Activated naive CD8-positive, alpha-beta T cell treated with anti-CD3 and anti-CD28 coated beads for 36 hours (primary cell): ENCODE results near the gene RBM8A. TPM values are rescaled to one million over a fixed set of nuclear protein-coding genes. Genes with fewer than 3 reads are reported as not detected.

Source experiments
- DNase-seq: peaks from one replicate; pipeline ENCODE4 v3.0.0; 2021
- H3K27ac Mint-ChIP-seq: one replicate; pipeline ENCODE4 v1.8.0; 2022; ENCODE audit warnings: mild to moderate bottlenecking, moderate library complexity, mixed read lengths
- H3K27me3 Mint-ChIP-seq: one replicate; pipeline ENCODE4 v1.8.0; 2022; ENCODE audit warnings: mild to moderate bottlenecking, mixed read lengths
- H3K36me3 Mint-ChIP-seq: one replicate; pipeline ENCODE4 v1.8.0; 2021; ENCODE audit warnings: mild to moderate bottlenecking, mixed read lengths
- H3K4me1 Mint-ChIP-seq: one replicate; pipeline ENCODE4 v1.8.0; 2021; ENCODE audit warnings: mixed read lengths
- H3K4me3 Mint-ChIP-seq: one replicate; pipeline ENCODE4 v1.8.0; 2022; ENCODE audit warnings: mild to moderate bottlenecking, moderate library complexity, mixed read lengths
- H3K9me3 Mint-ChIP-seq: one replicate; pipeline ENCODE4 v1.8.0; 2022; ENCODE audit warnings: mixed read lengths
- total RNA-seq, 2 experiments: library from RNA; stranded (reverse); gene quantifications; one replicate each; pipeline ENCODE4 v1.2.3, GENCODE V29; 2021

Gene RBM8A
- total RNA-seq, 2 experiments from 2014 or later = 345 to 349 TPM

DNA sequence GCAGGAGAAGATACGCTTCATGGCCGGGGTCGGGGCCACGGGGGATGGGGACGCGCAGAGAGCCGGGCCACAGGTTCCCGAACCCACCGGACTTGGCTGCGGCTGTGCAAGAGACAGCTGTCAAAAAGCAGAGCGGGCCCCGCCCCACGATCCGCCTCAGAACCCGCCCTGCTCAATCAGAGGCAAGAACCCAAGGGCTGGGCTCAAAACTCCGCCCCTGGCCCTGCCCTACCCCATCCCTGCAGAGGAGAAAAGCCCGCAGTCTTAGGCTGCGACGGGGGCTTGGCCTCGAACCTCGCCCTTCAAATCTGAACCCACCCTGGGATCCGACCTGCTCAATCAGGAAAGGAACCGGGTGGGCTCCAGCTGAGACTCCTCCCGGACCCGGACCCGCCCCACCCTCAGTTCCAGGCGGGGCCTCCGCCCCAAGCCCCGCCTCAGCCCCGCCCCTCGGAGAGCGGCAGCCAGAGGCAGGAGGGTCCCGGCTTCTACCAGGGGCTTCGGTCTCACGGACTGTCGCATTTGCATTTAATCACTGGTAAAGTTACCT, 41.5 kb downstream of the RBM8A start, which contains the start of gene ANKRD35:
ANKRD35 (minus strand) TSS at position 129 of the 550 bp plus-strand sequence; CDS start at position 21, 108 bp downstream.
- Mint-ChIP-seq H3K27me3 (peaks cover 26% of the 10 kb centered on the region), H3K4me3 (peak within 1 kb of the TSS; percentile 80), H3K9me3 (no peaks in the 10 kb centered on the region), H3K27ac (no peak within 1 kb of the TSS), H3K4me1 (peaks cover 14% of the 10 kb centered on the region), H3K36me3 (no peaks in the 10 kb centered on the region)
- DNase-seq = peak; percentile 88

GRCh38 chr1:145884675-145885074, 42.6 kb downstream of the RBM8A start:
- H3K4me3 Mint-ChIP-seq = peak overlapping the region; percentile 80
- peaks cover 16% of the 10 kb centered on the region for H3K4me1 Mint-ChIP-seq
- no peak overlapping the region for H3K27ac Mint-ChIP-seq
- DNase-seq = no peak
- H3K9me3 Mint-ChIP-seq = no peaks in the 10 kb centered on the region
- peaks cover 26% of the 10 kb centered on the region for H3K27me3 Mint-ChIP-seq
- no peaks in the 10 kb centered on the region for H3K36me3 Mint-ChIP-seq

DNA sequence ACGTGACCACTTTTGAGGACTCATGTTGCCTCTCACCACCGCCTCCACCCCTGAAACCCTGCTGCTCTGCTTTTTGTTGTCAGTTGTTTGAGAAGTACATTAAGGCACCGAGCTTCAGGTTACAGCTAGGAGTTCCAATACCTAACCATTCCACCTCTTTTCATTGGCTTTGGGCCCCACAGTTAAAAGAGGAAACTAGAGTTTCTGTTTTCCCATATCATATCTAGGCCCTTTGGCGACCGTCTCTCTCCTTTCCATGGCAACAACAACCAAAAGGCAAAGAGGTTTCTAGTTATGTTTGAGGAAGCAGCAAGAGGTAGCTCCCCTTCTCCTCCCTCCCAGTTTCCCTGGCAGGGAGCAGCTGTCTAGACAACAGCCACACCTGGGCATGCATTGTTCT, 47.5 kb downstream of the RBM8A start:
- peaks cover 23% of the 10 kb centered on the region for H3K27me3 Mint-ChIP-seq

GRCh38 chr1:145878724-145879123, 48.6 kb downstream of the RBM8A start:
- no peak overlapping the region for H3K4me3 Mint-ChIP-seq
- no peak for DNase-seq
- H3K27ac Mint-ChIP-seq = no peak overlapping the region
- no peaks in the 10 kb centered on the region for H3K9me3 Mint-ChIP-seq
- H3K4me1 Mint-ChIP-seq = peaks cover 2% of the 10 kb centered on the region
- no peaks in the 10 kb centered on the region for H3K36me3 Mint-ChIP-seq
- peaks cover 12% of the 10 kb centered on the region for H3K27me3 Mint-ChIP-seq

More for the DNA sequence above, 47.5 kb downstream of the RBM8A start:
- Mint-ChIP-seq H3K9me3 (no peaks in the 10 kb centered on the region), H3K36me3 (no peaks in the 10 kb centered on the region), H3K4me1 (peaks cover 2% of the 10 kb centered on the region), H3K4me3 (no peak overlapping the region), H3K27ac (no peak overlapping the region)
- no peak for DNase-seq

DNA sequence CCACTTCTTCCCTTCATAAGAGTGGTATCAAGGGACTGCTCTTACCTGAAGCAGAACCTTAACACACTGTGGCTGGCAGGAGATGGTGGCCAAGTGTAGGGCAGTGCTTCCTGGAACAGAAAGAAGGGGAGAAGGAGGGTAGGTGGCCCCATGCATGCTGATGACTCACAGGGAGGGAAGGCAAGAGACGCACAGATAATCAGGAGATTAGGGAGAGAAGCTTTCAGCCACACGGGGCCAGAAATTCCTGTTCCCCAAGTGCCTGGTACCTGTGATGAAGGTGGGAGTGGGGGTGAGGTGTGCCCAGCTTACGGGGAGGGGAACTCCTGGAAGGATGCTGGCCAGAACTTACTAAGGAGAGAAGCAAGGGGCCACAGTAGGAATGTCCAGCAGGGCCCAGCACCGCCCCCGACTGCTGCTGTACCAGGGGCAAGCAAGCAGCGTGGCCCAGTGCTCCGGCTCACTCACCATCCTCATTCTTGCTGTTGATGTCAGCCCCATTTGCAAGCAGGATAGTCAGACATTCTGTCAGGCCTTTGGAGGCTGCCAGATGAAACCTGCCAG, 49.3 kb downstream of the RBM8A start:
- no peak for DNase-seq
- H3K4me3 Mint-ChIP-seq = no peak overlapping the region
- no peaks in the 10 kb centered on the region for H3K9me3 Mint-ChIP-seq
- H3K27me3 Mint-ChIP-seq = peaks cover 7% of the 10 kb centered on the region
- H3K27ac Mint-ChIP-seq = no peak overlapping the region
- peaks cover 2% of the 10 kb centered on the region for H3K4me1 Mint-ChIP-seq
- no peaks in the 10 kb centered on the region for H3K36me3 Mint-ChIP-seq

DNA sequence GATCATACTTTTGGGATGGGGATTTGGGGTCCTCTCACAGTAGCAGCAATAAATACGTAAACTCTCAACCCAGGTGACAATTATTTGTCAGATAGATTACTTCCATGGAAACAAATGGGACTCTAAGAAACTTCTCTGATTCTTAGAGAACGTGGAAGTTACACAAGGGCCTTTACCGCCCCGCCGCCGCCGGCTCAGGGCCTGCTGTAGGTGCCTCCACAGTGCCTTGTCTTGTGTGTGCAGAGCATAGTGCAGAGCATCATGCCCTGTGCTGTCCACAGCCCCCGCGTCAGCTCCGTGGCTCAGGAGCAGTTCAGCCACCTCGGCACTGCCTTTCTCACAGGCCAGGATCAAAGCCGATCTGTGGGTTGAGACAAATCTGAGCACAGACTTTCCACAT, 52.6 kb downstream of the RBM8A start:
- H3K27me3 Mint-ChIP-seq = peaks cover 3% of the 10 kb centered on the region
- peaks cover 10% of the 10 kb centered on the region for H3K4me1 Mint-ChIP-seq
- no peaks in the 10 kb centered on the region for H3K36me3 Mint-ChIP-seq
- H3K27ac Mint-ChIP-seq = no peak overlapping the region
- DNase-seq = no peak
- H3K4me3 Mint-ChIP-seq = no peak overlapping the region
- H3K9me3 Mint-ChIP-seq = no peaks in the 10 kb centered on the region

- DNase-seq = peak; percentile 43
- Mint-ChIP-seq H3K4me3 (peak overlapping the region; percentile 75), H3K27me3 (peaks cover 3% of the 10 kb centered on the region), H3K36me3 (no peaks in the 10 kb centered on the region), H3K4me1 (peaks cover 10% of the 10 kb centered on the region), H3K27ac (peak overlapping the region; percentile 39), H3K9me3 (no peaks in the 10 kb centered on the region)
These were observed 55.0 kb downstream of the RBM8A start for GRCh38 chr1:145871994-145872924.

Other genes with a start within 250 kb of the RBM8A start
- not detected for gene PDZK1, start 220.1 kb downstream of the RBM8A start, total RNA-seq
- gene CD160, start 208.0 kb downstream of the RBM8A start, total RNA-seq = 10 to 100 TPM; 14.2 to 14.4 TPM
- gene RNF115, start 103.4 kb downstream of the RBM8A start, total RNA-seq = 10 to 100 TPM; 14.3 to 15.5 TPM
- 10 to 100 TPM; 59.2 to 62.0 TPM for gene POLR3C, start 103.3 kb downstream of the RBM8A start, total RNA-seq
- gene NUDT17, start 81.9 kb downstream of the RBM8A start, total RNA-seq = 1 to 10 TPM; 3.6 to 3.8 TPM
- gene PIAS3, start 68.4 kb downstream of the RBM8A start, total RNA-seq = 10 to 100 TPM; 14.7 to 16.4 TPM
- under 1 TPM; 0.58 to 0.64 TPM for gene ANKRD35, start 41.6 kb downstream of the RBM8A start, total RNA-seq
- 1 to 10 TPM in 1 of 2 experiments, under 1 TPM in 1; 0.97 to 1.2 TPM for gene ITGA10, start 17.4 kb downstream of the RBM8A start, total RNA-seq
- 10 to 100 TPM; 33.6 to 33.8 TPM for gene PEX11B, start 8.8 kb downstream of the RBM8A start, total RNA-seq
- gene LIX1L, start 30.5 kb upstream of the RBM8A start, total RNA-seq = 10 to 100 TPM; 37.6 to 38.3 TPM
- gene ANKRD34A, start 37.1 kb upstream of the RBM8A start, total RNA-seq = 10 to 100 TPM in 1 of 2 experiments, 1 to 10 TPM in 1; 9.3 to 10.3 TPM
- 10 to 100 TPM; 21.1 to 21.9 TPM for gene POLR3GL, start 37.2 kb upstream of the RBM8A start, total RNA-seq
- gene TXNIP, start 69.1 kb upstream of the RBM8A start, total RNA-seq = 100 to 1,000 TPM; 228 to 231 TPM
- not detected for gene HJV, start 94.3 kb upstream of the RBM8A start, total RNA-seq
- under 1 TPM; 0.64 to 0.78 TPM for gene NBPF10, start 217.3 kb upstream of the RBM8A start, total RNA-seq